Right atrium auricular region (tissue), 2 donors: ENCODE results near the gene FRRS1L. TPM values are rescaled to one million over a fixed set of nuclear protein-coding genes. Genes with fewer than 3 reads are reported as not detected.

Experiments used
- DNase-seq: peaks from one replicate; pipeline ENCODE4 v3.0.0-alpha.2; 2019; ENCODE audit warnings: low spot score
- H3K27ac ChIP-seq, 2 donors: fragments of 200-600 bp; sonication (generic); 1 replicate in 1 of 2; 2 replicates in 1 of 2; pipeline ENCODE4 v1.5.1; 2016 to 2019
- H3K27me3 ChIP-seq, 2 donors: fragments of 200-600 bp; sonication (generic); one replicate each; pipeline versions ENCODE4 v1.5.1 to v1.6.0; 2017 to 2019
- H3K36me3 ChIP-seq: fragments of 200-600 bp; sonication (generic); one replicate; pipeline ENCODE4 v1.5.1; 2016
- H3K4me1 ChIP-seq, 2 donors: fragments of 200-600 bp; sonication (generic); one replicate each; pipeline versions ENCODE4 v1.5.1 to v1.6.0; 2017 to 2019
- H3K4me3 ChIP-seq, 2 donors: fragments of 200-600 bp; sonication (generic); 1 replicate in 1 of 2; 2 replicates in 1 of 2; pipeline ENCODE4 v1.5.1; 2017 to 2019; ENCODE audit warnings: mild to moderate bottlenecking in 1 of 2, moderate library complexity in 1 of 2
- H3K9me3 ChIP-seq, 2 donors: fragments of 200-600 bp; sonication (generic); one replicate each; pipeline ENCODE4 v1.5.1; 2019
- total RNA-seq, 2 donors: library from RNA; depleted of rRNA; stranded (reverse); fragments of >200 nt; gene quantifications; one replicate each; pipeline ENCODE4 v1.1.0, GENCODE V29; 2016
- TF ChIP-seq, protein P1 (sequence below), 2 donors: fragments of 200-600 bp; sonication (generic); IDR thresholded peaks; one replicate each; pipeline ENCODE4 v1.5.1; 2019; ENCODE audit warnings: antibody characterized with exemption in 2 of 2

The FRRS1L gene
- total RNA-seq, 2 donors from 2014 or later, result 4.3 to 7.5 TPM

DNA sequence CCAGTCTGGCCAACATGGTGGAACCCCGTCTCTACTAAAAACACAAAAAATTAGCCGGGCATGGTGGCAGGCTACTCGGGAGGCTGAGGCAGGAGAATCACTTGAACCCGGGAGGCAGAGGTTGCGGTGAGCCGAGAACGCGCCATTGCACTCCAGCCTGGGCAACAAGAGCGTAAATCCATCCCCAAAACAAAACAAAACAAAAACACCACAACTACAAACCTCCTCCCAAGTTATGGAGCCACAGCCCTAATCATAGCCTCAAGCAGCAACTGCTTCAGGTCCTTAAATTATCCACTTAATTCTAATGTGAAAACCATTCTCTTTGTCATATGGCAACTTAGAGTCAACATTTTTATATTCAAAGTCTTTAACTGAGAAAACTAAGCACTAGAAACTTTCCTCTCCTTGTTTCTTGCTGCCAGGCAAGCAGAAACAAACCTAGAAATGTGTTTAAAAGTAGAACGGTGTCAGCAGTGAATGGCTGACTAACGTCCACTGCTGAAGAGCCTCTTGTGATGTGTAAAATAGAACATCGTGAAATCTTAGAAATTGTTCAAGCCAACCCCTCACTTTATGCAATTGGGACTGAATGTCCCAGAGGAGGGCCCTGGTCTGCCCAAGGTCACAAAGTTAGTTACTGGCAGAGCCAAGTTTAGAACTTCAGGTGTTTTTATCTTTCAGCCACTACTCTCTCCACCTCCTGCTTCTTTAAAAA, 53.0 kb downstream of the FRRS1L start:
- peak overlapping the region; percentile 70 to 87 for H3K27ac ChIP-seq

DNA sequence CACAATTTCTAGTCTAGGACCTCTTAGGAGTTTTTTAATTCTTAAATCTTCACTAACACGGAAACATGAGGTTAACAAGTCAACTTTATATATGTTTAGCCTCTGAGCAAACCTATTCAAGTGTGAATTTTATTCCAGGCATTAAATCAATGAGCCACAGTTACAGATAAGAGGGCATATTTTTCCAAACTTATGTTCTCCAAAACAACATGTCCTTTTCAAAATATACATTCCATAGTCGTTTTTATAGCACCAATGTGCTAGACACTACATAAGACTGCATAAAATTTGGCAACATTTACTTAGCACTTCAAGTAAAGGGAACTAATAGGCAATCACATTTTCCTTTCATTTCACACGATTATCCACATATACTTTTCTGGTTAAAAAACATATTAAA, 53.8 kb downstream of the FRRS1L start:
- H3K27ac ChIP-seq, result peak overlapping the region; percentile 70 to 87
- no peaks in the 10 kb centered on the region for H3K9me3 ChIP-seq
- no peak overlapping the region for H3K4me3 ChIP-seq
- no peaks in the 10 kb centered on the region for H3K36me3 ChIP-seq
- no peaks in the 10 kb centered on the region for H3K27me3 ChIP-seq
- no peak for DNase-seq
- H3K4me1 ChIP-seq, result peaks cover 0 to 96% of the 10 kb centered on the region in 2 donors
- TF ChIP-seq, protein P1, sequence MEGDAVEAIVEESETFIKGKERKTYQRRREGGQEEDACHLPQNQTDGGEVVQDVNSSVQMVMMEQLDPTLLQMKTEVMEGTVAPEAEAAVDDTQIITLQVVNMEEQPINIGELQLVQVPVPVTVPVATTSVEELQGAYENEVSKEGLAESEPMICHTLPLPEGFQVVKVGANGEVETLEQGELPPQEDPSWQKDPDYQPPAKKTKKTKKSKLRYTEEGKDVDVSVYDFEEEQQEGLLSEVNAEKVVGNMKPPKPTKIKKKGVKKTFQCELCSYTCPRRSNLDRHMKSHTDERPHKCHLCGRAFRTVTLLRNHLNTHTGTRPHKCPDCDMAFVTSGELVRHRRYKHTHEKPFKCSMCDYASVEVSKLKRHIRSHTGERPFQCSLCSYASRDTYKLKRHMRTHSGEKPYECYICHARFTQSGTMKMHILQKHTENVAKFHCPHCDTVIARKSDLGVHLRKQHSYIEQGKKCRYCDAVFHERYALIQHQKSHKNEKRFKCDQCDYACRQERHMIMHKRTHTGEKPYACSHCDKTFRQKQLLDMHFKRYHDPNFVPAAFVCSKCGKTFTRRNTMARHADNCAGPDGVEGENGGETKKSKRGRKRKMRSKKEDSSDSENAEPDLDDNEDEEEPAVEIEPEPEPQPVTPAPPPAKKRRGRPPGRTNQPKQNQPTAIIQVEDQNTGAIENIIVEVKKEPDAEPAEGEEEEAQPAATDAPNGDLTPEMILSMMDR (IDR thresholded peaks at IDR 0.05), result no peak

More for the DNA sequence above, 53.0 kb downstream of the FRRS1L start:
- no peaks in the 10 kb centered on the region for H3K27me3 ChIP-seq
- H3K36me3 ChIP-seq, result no peaks in the 10 kb centered on the region
- no peak overlapping the region for H3K4me3 ChIP-seq
- H3K4me1 ChIP-seq, result peaks cover 0 to 96% of the 10 kb centered on the region in 2 donors
- TF ChIP-seq, protein P1 (IDR thresholded peaks at IDR 0.05), result no peak
- no peaks in the 10 kb centered on the region for H3K9me3 ChIP-seq
- DNase-seq, result no peak

DNA sequence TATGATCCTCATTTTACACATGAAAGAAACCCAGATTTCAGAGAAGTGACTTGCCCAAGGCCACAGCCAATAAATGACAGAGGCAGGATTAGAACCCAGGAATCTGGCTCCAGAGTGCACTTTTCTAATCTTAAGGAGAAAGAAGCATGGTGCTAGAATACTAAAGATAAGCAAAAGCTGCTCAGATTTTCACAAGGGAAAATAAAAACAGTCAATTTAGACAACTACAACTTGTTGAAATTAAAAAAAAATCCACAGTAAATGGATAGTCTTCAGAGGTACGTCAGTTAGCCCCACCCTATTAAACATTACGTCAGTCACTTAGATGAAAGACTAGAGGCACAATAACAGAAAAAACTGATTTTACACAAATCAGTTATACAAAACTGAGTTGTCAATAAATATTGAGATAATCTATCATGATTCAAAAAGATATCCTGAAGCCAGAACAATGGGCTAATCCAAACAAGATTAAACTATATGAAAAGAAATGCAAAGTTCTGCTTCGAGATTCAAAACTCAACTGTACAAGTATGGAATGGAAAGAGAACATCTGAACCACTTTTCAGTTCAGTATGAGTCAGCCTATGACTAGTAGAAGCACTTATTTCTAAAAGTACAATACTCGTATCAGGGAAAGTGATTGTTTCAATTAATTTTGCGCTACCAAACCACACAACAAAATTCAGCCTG, 56.6 kb downstream of the FRRS1L start:
- Histone ChIP-seq H3K9me3 (no peaks in the 10 kb centered on the region), H3K4me3 (no peak overlapping the region), H3K27ac (peak overlapping the region; percentile 70 to 87), H3K27me3 (no peaks in the 10 kb centered on the region), H3K4me1 (peaks cover 0 to 88% of the 10 kb centered on the region in 2 donors), H3K36me3 (no peaks in the 10 kb centered on the region)
- DNase-seq, result no peak
- TF ChIP-seq, protein P1 (IDR thresholded peaks at IDR 0.05), result no peak

DNA sequence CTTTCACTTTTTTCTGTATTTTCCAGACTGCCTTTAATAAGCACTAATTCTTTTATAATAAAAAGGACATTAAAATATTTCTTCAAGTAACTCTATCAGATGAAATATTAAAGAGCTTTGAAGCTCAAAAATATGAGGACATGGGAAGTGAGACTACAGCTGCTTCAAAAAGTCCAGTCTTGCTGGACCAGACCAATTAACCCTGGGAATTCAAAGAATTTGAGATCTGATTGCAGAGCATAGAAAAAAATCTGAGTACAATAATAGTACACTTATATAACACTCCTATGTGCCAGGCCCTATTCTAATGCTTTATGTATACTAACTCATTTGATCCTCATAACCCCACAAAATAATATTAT, 57.1 kb downstream of the FRRS1L start:
- DNase-seq, result no peak

DNA sequence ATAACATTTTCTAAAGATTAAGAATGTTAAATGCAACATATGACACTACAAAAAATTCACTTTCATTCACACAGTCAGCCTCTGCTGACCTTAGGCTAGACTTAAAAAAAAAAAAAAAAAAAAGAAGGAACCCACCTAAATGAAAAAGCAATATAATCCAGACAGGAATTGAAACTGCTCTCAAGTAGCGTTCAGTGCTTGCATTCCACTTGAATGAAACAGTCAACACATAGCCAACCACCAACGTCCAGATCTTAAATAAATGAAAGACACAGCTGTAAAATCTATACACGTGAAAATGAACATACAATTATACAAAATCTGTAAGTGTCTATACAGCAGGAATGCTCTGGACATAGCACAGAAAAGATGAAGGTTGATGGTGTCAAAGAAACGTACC, 58.7 kb downstream of the FRRS1L start:
- H3K4me1 ChIP-seq, result peaks cover 0 to 68% of the 10 kb centered on the region in 2 donors
- no peak overlapping the region for H3K4me3 ChIP-seq
- H3K27me3 ChIP-seq, result no peaks in the 10 kb centered on the region
- no peak for DNase-seq
- TF ChIP-seq, protein P1 (IDR thresholded peaks at IDR 0.05), result no peak
- no peaks in the 10 kb centered on the region for H3K36me3 ChIP-seq
- H3K27ac ChIP-seq, result peak overlapping the region; percentile 70 to 87
- no peaks in the 10 kb centered on the region for H3K9me3 ChIP-seq

More for the DNA sequence above, 57.1 kb downstream of the FRRS1L start:
- Histone ChIP-seq H3K4me1 (peaks cover 0 to 85% of the 10 kb centered on the region in 2 donors), H3K36me3 (no peaks in the 10 kb centered on the region), H3K9me3 (no peaks in the 10 kb centered on the region), H3K27ac (peak overlapping the region; percentile 70 to 87), H3K27me3 (no peaks in the 10 kb centered on the region), H3K4me3 (no peak overlapping the region)
- TF ChIP-seq, protein P1 (IDR thresholded peaks at IDR 0.05), result no peak
